ENCODE measurements around the gene HOXC5.

GRCh38 chr12:54032627-54033100, at the start of gene HOXC5:
- no peak for TF ChIP-seq EP300 (IDR thresholded peaks at IDR 0.05)
- TF ChIP-seq CTCF (IDR thresholded peaks at IDR 0.05), result peak; percentile 96 to 99 (median 96)
- peak; percentile 22 for TF ChIP-seq POLR2AphosphoS5 (IDR thresholded peaks at IDR 0.05)
